ENCODE results near the gene FAAP20.

Gene FAAP20

GRCh38 chr1:2199042-2199810 is 4.7 kb upstream of the FAAP20 start:
- peak overlapping the region; percentile 80 for H3K4me3 Mint-ChIP-seq
- peak overlapping the region; percentile 47 for H3K27ac Mint-ChIP-seq
- DNase-seq (ENCODE audit: low spot score in 2 of 2) (no peak), ATAC-seq (ENCODE audit: low read depth) (peak; percentile 19)
- H3K36me3 Mint-ChIP-seq, result no peaks in the 10 kb centered on the region
- no peaks in the 10 kb centered on the region for H3K27me3 Mint-ChIP-seq
- peaks cover 20% of the 10 kb centered on the region for H3K4me1 Mint-ChIP-seq
- no peaks in the 10 kb centered on the region for H3K9me3 Mint-ChIP-seq

- H3K36me3 Mint-ChIP-seq, result no peaks in the 10 kb centered on the region
- no peaks in the 10 kb centered on the region for H3K27me3 Mint-ChIP-seq
- no peak overlapping the region for H3K4me3 Mint-ChIP-seq
- peaks cover 24% of the 10 kb centered on the region for H3K4me1 Mint-ChIP-seq
- DNase-seq (ENCODE audit: low spot score in 2 of 2) (no peak), ATAC-seq (ENCODE audit: low read depth) (no peak)
- no peaks in the 10 kb centered on the region for H3K9me3 Mint-ChIP-seq
- H3K27ac Mint-ChIP-seq, result no peak overlapping the region
These were observed 4.0 kb upstream of the FAAP20 start for GRCh38 chr1:2198571-2198970.

DNA sequence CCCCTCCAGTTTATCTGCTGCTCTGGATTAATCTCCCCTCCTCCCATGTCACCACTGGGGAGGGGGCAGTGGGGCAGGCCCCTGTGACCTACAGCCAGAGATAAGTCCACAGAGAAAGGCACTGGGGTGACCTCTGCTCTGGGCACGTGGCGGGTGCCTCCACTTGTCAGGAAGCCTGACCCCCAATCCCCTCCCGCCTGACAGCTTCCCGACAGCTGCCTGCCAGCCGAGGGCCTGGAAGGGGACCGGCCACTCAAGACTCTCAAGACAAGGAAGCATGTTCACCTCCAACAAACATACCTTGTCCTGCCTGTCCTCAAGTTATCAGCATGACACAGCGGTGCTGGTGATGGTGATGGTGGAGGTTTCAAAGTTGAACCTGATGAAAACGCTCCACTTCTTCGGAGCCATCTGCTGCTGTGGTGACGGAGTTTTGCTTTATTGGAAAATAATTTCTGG is 3.2 kb upstream of the FAAP20 start:
- Mint-ChIP-seq H3K36me3 (no peaks in the 10 kb centered on the region), H3K4me3 (no peak overlapping the region), H3K9me3 (no peaks in the 10 kb centered on the region), H3K27me3 (no peaks in the 10 kb centered on the region), H3K27ac (no peak overlapping the region), H3K4me1 (peaks cover 22% of the 10 kb centered on the region)
- DNase-seq (ENCODE audit: low spot score in 2 of 2) (no peak), ATAC-seq (ENCODE audit: low read depth) (no peak)

DNA sequence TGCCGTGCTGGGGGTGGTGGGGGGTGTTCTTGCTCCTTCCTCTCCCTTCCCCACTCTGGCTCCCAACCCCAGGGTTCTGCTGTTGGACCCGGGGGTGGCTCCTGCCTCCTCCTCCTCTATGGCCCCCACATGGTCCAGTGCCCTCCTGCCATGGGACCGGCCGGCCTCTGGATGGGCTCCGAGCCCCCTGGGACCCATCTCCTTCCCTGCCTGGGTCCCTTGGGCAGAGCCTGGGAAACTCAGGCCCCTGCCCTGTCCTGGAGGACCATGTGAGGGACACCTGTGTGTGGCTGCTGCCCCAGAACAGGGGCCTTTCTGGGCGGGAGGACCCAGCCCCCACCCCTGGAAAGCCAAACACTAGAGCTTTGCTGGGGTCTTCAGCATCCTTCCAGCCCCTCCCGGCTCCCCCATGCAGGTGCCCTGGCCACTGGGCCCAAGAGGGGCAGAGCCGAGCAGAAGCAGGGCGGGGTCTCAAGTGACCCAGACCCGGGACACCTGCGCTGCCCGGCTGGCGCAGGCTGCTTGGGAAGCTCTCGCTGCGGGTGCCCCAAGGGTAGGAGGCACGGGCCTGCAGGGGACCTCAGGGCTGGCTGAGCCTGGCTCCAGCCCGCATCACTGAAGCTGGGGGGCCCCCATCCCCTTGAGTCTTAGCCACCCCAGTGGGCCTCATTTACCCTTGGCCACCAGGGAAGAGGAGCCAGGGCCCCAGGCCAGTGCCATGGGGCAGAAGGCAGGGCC is 2.5 kb upstream of the FAAP20 start:
- H3K4me3 Mint-ChIP-seq, result no peak overlapping the region
- no peak overlapping the region for H3K27ac Mint-ChIP-seq
- peaks cover 24% of the 10 kb centered on the region for H3K4me1 Mint-ChIP-seq
- no peaks in the 10 kb centered on the region for H3K27me3 Mint-ChIP-seq
- ATAC-seq (ENCODE audit: low read depth) (no peak), DNase-seq (ENCODE audit: low spot score in 2 of 2) (no peak)
- no peaks in the 10 kb centered on the region for H3K9me3 Mint-ChIP-seq
- H3K36me3 Mint-ChIP-seq, result no peaks in the 10 kb centered on the region

- Mint-ChIP-seq H3K27ac (no peak overlapping the region), H3K27me3 (no peaks in the 10 kb centered on the region)
These were observed 1.2 kb upstream of the FAAP20 start for GRCh38 chr1:2195785-2196184.

DNA sequence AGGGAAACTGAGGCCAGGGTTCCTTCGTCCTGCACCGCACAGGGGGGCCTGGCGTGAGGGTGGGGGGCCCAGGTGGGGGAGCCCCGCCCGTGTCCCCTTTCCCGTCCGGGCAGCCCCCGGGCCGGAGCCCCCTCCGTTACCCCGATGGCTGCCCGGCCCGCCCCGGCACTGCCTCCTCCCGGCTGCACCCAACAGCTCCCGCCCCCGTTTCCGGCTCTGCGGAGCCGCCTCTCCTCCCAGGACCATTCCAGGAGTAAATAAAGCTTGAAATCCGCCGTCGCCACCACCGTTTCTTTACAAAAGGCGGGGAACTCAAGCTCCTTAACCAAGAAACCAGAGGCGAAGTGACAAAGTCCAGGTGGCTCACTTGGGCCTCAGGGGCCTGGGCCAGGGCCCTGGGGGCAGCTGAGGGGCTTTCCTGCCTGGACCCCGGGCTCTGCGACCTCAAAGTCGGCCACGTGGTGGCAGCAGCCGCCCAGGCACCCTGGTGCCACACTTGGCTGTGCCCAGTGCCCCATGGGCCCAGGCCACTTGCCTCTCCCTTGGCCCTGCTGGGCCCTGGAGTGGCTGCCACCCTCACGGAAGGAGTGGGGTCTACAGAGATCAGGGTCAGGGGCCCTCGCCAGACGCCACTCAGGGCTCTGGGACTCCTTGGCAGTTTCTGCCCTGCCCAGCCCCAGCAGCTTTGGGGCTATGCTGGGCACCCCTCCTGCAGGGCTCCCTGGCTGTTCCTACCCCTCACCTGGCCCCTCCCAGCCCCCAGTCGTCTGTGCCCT is 514 bp upstream of the FAAP20 start:
- Mint-ChIP-seq H3K27me3 (no peaks in the 10 kb centered on the region), H3K9me3 (no peaks in the 10 kb centered on the region), H3K4me3 (peak overlapping the region; percentile 86), H3K4me1 (peaks cover 23% of the 10 kb centered on the region), H3K36me3 (no peaks in the 10 kb centered on the region), H3K27ac (peak overlapping the region; percentile 87)
- ATAC-seq (ENCODE audit: low read depth) (peak; percentile 77), DNase-seq (ENCODE audit: low spot score in 2 of 2) (peak; percentile 84 to 91)

More at GRCh38 chr1:2195785-2196184, 1.2 kb upstream of the FAAP20 start:
- ATAC-seq (ENCODE audit: low read depth) (no peak), DNase-seq (ENCODE audit: low spot score in 2 of 2) (no peak)
- Mint-ChIP-seq H3K36me3 (no peaks in the 10 kb centered on the region), H3K4me1 (peaks cover 23% of the 10 kb centered on the region), H3K9me3 (no peaks in the 10 kb centered on the region), H3K4me3 (no peak overlapping the region)

GRCh38 chr1:2193514-2194281 is 874 bp downstream of the FAAP20 start:
- Mint-ChIP-seq H3K4me3 (peak overlapping the region; percentile 85), H3K27ac (peak overlapping the region; percentile 84), H3K9me3 (no peaks in the 10 kb centered on the region), H3K36me3 (no peaks in the 10 kb centered on the region), H3K27me3 (no peaks in the 10 kb centered on the region), H3K4me1 (peaks cover 13% of the 10 kb centered on the region)
- DNase-seq (ENCODE audit: low spot score in 2 of 2) (no peak), ATAC-seq (ENCODE audit: low read depth) (no peak)

DNA sequence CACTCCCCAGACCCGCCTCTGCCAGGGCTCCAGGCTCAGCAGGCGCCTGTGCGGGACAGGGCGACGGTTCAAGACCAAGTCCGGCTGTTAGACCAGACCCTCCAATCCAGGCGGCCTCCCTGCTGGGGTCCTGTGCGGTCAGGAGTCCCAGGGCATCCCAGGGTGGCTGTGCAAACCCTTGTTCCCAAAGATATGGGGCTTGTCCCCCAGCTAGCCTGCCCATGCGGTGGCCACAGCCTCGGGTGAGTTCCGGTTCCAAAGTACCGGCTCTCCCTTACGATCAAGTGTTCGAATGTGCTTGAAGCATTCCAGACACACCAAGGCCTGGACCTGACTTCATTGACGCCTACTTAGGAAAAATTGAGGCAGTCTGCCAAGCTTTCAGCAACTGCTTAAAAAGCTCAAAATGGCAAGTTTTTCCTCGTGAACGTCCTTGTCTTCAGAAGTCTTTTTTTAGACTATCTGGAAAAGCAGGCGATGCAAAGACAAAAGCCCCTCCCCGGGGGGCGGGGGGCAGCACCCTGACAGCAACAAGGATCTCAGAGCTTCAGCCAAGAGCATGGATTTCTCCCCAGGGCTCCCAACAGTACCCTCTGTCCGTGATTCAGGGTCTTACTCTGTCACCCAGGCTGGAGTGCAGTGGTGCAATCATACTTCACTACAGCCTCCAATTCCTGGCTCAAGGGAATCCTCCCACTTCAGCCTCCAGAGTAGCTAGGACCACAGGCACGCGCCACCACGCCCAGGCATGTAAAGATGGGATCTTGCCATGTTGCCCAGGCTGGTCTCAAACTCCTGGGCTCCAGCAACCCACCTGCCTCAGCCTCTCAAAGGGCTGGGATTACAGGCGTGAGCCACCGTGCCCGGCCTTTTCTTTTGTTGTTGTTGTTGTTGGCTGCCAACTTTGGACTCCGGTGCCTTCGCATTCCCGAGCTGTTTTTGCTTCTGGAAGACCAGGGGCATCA is 2.3 kb downstream of the FAAP20 start:
- Mint-ChIP-seq H3K4me3 (no peak overlapping the region), H3K36me3 (no peaks in the 10 kb centered on the region), H3K27me3 (no peaks in the 10 kb centered on the region), H3K4me1 (peaks cover 11% of the 10 kb centered on the region), H3K27ac (no peak overlapping the region), H3K9me3 (no peaks in the 10 kb centered on the region)
- DNase-seq (ENCODE audit: low spot score in 2 of 2) (no peak), ATAC-seq (ENCODE audit: low read depth) (no peak)

GRCh38 chr1:2190491-2190976 is 4.0 kb downstream of the FAAP20 start:
- Mint-ChIP-seq H3K27ac (no peak overlapping the region), H3K4me1 (peaks cover 11% of the 10 kb centered on the region), H3K4me3 (peak overlapping the region; percentile 37), H3K9me3 (no peaks in the 10 kb centered on the region), H3K36me3 (no peaks in the 10 kb centered on the region), H3K27me3 (no peaks in the 10 kb centered on the region)
- DNase-seq (ENCODE audit: low spot score in 2 of 2) (no peak), ATAC-seq (ENCODE audit: low read depth) (no peak)

GRCh38 chr1:2189459-2190425 is 4.8 kb downstream of the FAAP20 start:
- no peaks in the 10 kb centered on the region for H3K9me3 Mint-ChIP-seq
- peaks cover 2% of the 10 kb centered on the region for H3K36me3 Mint-ChIP-seq
- ATAC-seq (ENCODE audit: low read depth), result peak; percentile 92
- DNase-seq (ENCODE audit: low spot score in 2 of 2), result peak; percentile 81 to 87
- peak overlapping the region; percentile 63 for H3K27ac Mint-ChIP-seq
- peak overlapping the region; percentile 76 for H3K4me3 Mint-ChIP-seq
- peaks cover 11% of the 10 kb centered on the region for H3K4me1 Mint-ChIP-seq
- no peaks in the 10 kb centered on the region for H3K27me3 Mint-ChIP-seq

DNA sequence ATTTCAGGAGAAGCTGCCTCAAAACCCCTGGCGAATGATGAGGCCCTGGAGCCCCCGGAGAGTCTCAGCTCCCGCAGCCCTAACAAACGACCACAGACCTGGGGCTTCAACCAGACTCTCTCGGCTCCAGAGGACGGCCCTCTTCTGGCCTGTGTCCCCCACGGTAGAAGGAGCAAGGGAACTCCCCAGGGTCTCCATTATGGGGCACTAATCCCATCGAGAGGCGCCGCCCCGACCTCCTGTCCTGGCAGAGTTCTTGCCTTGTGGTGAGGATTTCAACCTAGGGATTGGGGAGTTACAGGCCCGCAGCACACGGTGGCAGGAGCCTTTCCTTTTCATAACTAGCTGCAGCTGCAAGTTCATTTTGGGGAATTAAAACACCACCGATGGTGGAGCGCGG is 6.2 kb downstream of the FAAP20 start:
- ATAC-seq (ENCODE audit: low read depth) (no peak), DNase-seq (ENCODE audit: low spot score in 2 of 2) (no peak)
- no peaks in the 10 kb centered on the region for H3K27me3 Mint-ChIP-seq
- no peaks in the 10 kb centered on the region for H3K9me3 Mint-ChIP-seq
- H3K36me3 Mint-ChIP-seq, result peaks cover 3% of the 10 kb centered on the region
- no peak overlapping the region for H3K4me3 Mint-ChIP-seq
- peaks cover 7% of the 10 kb centered on the region for H3K4me1 Mint-ChIP-seq
- H3K27ac Mint-ChIP-seq, result no peak overlapping the region

DNA sequence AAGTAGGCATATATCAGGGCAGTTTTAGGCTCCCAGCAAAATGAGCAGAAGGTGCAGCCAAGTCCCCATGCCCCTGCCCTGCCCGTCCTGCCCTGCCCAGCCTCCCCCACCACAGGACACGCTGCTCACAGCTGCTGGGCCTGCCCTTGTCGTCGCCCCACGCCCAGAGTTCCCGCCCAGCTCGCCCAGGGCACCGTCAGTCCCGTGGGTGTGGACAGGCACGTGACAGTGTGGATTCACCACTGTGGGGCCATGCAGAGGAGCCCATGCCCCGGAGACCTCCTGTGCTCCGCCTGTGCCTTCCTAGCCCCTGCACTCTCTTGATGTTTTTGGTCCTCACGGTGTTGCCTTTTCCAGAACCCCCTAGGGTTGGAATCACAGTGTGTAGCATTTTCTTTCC is 7.0 kb downstream of the FAAP20 start:
- no peak overlapping the region for H3K4me3 Mint-ChIP-seq
- peaks cover 4% of the 10 kb centered on the region for H3K4me1 Mint-ChIP-seq
- H3K36me3 Mint-ChIP-seq, result peaks cover 7% of the 10 kb centered on the region
- ATAC-seq (ENCODE audit: low read depth) (no peak), DNase-seq (ENCODE audit: low spot score in 2 of 2) (no peak)
- H3K27me3 Mint-ChIP-seq, result no peaks in the 10 kb centered on the region
- H3K27ac Mint-ChIP-seq, result no peak overlapping the region
- H3K9me3 Mint-ChIP-seq, result no peaks in the 10 kb centered on the region
